PC-3 (cell line): ENCODE results near the gene EEF1AKMT4.

Source experiments
- EZH2 ChIP-seq: fragments of 300-600 bp; sonication (generic); IDR thresholded peaks from one replicate; pipeline ENCODE4 v1.6.1; 2017; ENCODE audit warnings: antibody characterized with exemption, mild to moderate bottlenecking, low read length; ENCODE audit not compliant: unreplicated experiment
- EZH2phosphoT487 ChIP-seq: fragments of 300-600 bp; sonication (generic); IDR thresholded peaks from 2 replicates; pipeline ENCODE4 v1.6.1; 2018; ENCODE audit warnings: mild to moderate bottlenecking, antibody characterized with exemption, low read length, borderline replicate concordance
- TF ChIP-seq, protein P1 (sequence below): fragments of 300-600 bp; sonication (generic); conservative IDR thresholded peaks from 2 replicates; pipeline ENCODE4 v1.5.1; 2017; ENCODE audit warnings: antibody characterized with exemption, low read depth, mild to moderate bottlenecking, low read length

DNA sequence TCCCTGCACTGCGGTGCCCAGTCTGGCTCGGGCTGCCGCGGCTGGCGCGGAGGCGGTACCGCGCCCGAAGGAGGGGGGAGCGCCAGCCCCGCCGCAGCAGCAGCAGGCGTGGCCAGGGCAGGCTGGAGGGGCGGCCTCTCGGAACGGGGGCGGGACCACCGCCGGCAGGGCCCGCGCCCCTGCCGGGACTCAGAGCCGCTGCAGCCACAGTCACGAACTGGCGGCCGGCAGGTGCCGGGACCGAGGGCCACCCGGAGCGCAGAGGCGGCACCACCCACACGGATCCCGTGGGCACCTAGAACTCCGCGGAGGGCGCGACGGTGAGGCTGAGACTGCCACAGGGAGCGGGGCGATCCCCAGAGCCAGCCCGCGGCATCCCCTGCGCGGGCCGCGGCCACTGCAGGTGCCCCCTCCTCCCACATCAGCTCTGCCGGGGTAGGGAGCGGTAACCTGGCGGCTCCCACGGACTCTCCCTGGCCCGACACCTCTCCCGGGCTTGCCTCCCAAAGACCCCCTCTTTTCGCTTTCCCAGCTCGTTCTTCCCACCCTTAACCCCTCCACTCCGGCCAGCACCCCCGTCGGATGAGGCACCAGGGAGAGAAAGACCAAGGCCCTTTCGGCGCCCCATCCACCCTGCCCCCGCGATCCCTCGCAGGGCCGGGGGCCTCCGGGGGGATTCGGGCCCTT, 19.9 kb upstream of the EEF1AKMT4 start, which contains the start of gene VWA5B2:
- TF ChIP-seq, protein P1, sequence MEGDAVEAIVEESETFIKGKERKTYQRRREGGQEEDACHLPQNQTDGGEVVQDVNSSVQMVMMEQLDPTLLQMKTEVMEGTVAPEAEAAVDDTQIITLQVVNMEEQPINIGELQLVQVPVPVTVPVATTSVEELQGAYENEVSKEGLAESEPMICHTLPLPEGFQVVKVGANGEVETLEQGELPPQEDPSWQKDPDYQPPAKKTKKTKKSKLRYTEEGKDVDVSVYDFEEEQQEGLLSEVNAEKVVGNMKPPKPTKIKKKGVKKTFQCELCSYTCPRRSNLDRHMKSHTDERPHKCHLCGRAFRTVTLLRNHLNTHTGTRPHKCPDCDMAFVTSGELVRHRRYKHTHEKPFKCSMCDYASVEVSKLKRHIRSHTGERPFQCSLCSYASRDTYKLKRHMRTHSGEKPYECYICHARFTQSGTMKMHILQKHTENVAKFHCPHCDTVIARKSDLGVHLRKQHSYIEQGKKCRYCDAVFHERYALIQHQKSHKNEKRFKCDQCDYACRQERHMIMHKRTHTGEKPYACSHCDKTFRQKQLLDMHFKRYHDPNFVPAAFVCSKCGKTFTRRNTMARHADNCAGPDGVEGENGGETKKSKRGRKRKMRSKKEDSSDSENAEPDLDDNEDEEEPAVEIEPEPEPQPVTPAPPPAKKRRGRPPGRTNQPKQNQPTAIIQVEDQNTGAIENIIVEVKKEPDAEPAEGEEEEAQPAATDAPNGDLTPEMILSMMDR = no peak
- TF ChIP-seq EZH2 (no peak), EZH2phosphoT487 (no peak)
